Fibroblast of villous mesenchyme (primary cell): ENCODE results near the gene PDLIM4. TPM values are rescaled to one million over a fixed set of nuclear protein-coding genes. Genes with fewer than 3 reads are reported as not detected.

Experiments used
- DNase-seq: peaks from one replicate; pipeline ENCODE4 v3.0.0-alpha.2; 2010; ENCODE audit warnings: low read depth
- H3K4me3 ChIP-seq: 2 replicates; pipeline ENCODE4 v1.5.1; 2011; ENCODE audit warnings: low read depth, mild to moderate bottlenecking, low read length
- CTCF ChIP-seq: IDR thresholded peaks from 2 replicates; pipeline ENCODE4 v1.5.1; 2012; ENCODE audit warnings: low read depth, mild to moderate bottlenecking, low read length; ENCODE audit not compliant: insufficient read depth
- total RNA-seq: library from RNA; depleted of rRNA; stranded (reverse); fragments of >200 nt; gene quantifications from 2 replicates; pipeline ENCODE4 v1.2.3, GENCODE V29; 2012

Gene PDLIM4
- total RNA-seq, 1 donor: 97.2 TPM

GRCh38 chr5:132322266-132322665 lies 64.8 kb downstream of the PDLIM4 start:
- no peak overlapping the region for H3K4me3 ChIP-seq
- TF ChIP-seq CTCF: no peak
- no peak for DNase-seq

Other genes starting within 250 kb of the PDLIM4 start
- gene ACSL6, start 246.0 kb upstream of the PDLIM4 start, total RNA-seq: 0.43 TPM in 1 of 2 replicates, not detected in the other
- gene IL3, start 197.0 kb upstream of the PDLIM4 start, total RNA-seq: not detected in 2 replicates
- gene CSF2, start 183.9 kb upstream of the PDLIM4 start, total RNA-seq: 0.43 TPM in 1 of 2 replicates, not detected in the other
- 161 and 191 TPM in 2 replicates for gene P4HA2, start 29.8 kb upstream of the PDLIM4 start, total RNA-seq
- gene SLC22A4, start 36.7 kb downstream of the PDLIM4 start, total RNA-seq: 6.8 and 16.4 TPM in 2 replicates
- gene SLC22A5, start 112.0 kb downstream of the PDLIM4 start, total RNA-seq: 5.8 and 7.3 TPM in 2 replicates
- gene IRF1, start 233.1 kb downstream of the PDLIM4 start, total RNA-seq: 27.1 and 56.6 TPM in 2 replicates